BE2C (cell line): ENCODE data around the gene AGBL4.

Experiments used
- DNase-seq: peaks from one replicate; pipeline ENCODE4 v3.0.0-alpha.2; 2020
- H3K27me3 ChIP-seq: fragments of 250-450 bp; sonication (Bioruptor Pico); 2 replicates; pipeline ENCODE4 v1.5.1; 2020; ENCODE audit warnings: mild to moderate bottlenecking
- H3K36me3 ChIP-seq: fragments of 250-450 bp; sonication (Bioruptor Pico); 2 replicates; pipeline ENCODE4 v1.5.1; 2020; ENCODE audit warnings: mild to moderate bottlenecking
- H3K4me1 ChIP-seq: fragments of 250-450 bp; sonication (Bioruptor Pico); 2 replicates; pipeline ENCODE4 v1.5.1; 2020
- H3K4me3 ChIP-seq: 2 replicates; pipeline ENCODE4 v1.5.1; 2011; ENCODE audit warnings: low read depth, low read length
- H3K9me3 ChIP-seq: fragments of 250-450 bp; sonication (Bioruptor Pico); 2 replicates; pipeline ENCODE4 v1.5.1; 2020
- TF ChIP-seq, protein P1 (sequence below): IDR thresholded peaks from 2 replicates; pipeline ENCODE4 v1.5.1; 2012; ENCODE audit warnings: mild to moderate bottlenecking, low read depth, low read length

Gene AGBL4

DNA sequence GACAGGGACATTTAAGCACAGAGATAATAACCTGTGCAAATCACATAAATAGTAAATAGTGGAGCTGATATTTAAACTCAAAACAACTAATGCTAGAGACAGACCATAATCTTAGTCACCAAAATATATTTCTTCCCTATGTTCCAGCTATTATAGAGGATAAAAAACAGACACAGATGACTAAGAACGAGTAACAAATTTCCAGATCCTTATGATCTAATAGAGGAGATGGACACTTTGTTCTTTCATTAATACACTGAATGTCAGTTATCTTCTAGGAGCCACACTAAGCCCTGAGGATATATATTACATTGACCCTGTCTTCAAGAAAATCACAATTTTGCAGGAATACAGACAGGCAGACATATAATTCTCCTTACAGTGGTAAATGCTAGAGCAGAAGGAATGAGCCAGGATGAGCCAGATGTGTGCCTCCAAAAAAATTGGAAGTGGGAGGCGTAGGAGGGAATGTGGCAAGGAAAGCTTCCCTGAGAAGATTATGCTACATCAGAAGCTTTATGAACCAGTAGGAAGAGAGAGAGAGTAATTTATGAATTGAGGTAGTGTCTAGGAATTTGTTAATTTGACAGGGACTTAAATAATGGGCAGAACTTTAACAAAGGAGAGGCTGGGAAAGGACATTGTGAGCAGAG, 851.7 kb downstream of the AGBL4 start:
- Histone ChIP-seq H3K4me3 (no peak overlapping the region), H3K27me3 (no peaks in the 10 kb centered on the region), H3K4me1 (no peaks in the 10 kb centered on the region), H3K36me3 (no peaks in the 10 kb centered on the region), H3K9me3 (no peaks in the 10 kb centered on the region)
- no peak for DNase-seq
- TF ChIP-seq, protein P1, sequence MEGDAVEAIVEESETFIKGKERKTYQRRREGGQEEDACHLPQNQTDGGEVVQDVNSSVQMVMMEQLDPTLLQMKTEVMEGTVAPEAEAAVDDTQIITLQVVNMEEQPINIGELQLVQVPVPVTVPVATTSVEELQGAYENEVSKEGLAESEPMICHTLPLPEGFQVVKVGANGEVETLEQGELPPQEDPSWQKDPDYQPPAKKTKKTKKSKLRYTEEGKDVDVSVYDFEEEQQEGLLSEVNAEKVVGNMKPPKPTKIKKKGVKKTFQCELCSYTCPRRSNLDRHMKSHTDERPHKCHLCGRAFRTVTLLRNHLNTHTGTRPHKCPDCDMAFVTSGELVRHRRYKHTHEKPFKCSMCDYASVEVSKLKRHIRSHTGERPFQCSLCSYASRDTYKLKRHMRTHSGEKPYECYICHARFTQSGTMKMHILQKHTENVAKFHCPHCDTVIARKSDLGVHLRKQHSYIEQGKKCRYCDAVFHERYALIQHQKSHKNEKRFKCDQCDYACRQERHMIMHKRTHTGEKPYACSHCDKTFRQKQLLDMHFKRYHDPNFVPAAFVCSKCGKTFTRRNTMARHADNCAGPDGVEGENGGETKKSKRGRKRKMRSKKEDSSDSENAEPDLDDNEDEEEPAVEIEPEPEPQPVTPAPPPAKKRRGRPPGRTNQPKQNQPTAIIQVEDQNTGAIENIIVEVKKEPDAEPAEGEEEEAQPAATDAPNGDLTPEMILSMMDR = no peak

DNA sequence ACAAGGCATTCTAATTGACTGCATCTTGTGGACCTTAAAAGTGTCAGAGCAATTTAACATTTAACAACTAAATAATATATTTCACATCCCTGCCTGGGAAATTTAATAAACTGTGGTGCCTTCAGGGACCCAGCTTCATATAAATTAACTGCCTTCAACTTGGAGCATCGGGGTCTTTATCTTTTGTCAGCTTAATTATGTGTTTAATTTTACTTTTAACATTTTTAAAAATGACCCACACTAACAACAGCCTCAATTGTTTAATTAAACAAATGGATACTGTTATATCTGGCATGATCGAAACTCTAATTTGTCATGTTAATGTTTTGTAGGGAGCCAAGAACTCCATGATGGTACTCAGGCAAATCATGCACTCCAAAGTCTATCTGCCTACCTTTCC, 857.7 kb downstream of the AGBL4 start:
- H3K9me3 ChIP-seq = no peaks in the 10 kb centered on the region
- TF ChIP-seq, protein P1 = no peak
- H3K4me1 ChIP-seq = no peaks in the 10 kb centered on the region
- H3K27me3 ChIP-seq = no peaks in the 10 kb centered on the region
- no peak for DNase-seq
- no peak overlapping the region for H3K4me3 ChIP-seq
- H3K36me3 ChIP-seq = no peaks in the 10 kb centered on the region

DNA sequence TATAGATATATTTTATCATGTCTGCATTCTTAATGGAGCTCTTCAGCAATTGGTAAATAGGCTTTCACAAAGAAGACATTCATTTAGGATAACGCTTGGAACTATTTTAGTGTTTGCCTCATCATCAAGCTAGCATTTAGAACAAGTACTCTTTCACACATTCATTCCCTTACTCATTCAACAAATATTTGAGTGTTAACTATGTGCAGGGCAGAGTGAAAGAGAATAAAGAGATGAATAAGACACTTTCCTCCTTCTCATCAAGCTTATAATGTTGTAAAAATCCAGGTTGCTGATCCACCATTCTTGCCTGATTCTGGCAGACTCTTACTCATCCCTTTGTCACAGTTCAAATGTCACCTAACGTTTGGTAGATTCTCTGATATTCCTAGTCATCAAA, 860.7 kb downstream of the AGBL4 start:
- no peaks in the 10 kb centered on the region for H3K4me1 ChIP-seq
- no peaks in the 10 kb centered on the region for H3K27me3 ChIP-seq
- TF ChIP-seq, protein P1 = no peak
- no peak for DNase-seq
- no peaks in the 10 kb centered on the region for H3K9me3 ChIP-seq
- no peak overlapping the region for H3K4me3 ChIP-seq
- no peaks in the 10 kb centered on the region for H3K36me3 ChIP-seq

DNA sequence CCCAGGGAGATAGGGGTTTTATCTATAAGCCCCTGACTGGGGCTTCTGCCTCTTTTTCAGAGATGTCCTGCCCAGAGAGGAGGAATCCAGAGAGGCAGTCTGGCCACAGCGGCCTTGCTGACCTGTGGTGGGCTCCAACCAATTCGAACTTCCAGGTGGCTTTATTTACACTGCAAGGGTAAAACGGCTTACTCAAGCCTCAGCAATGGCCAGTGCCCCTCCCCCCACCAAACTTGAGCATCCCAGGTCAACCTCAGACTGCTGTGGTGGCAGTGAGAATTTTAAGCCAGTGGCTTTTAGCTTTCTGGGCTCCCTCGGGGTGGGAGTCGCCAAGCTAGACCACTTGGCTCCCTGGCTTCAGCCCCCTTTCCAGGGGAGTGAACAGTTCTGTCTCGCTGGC, 863.1 kb downstream of the AGBL4 start:
- H3K4me1 ChIP-seq = no peaks in the 10 kb centered on the region
- TF ChIP-seq, protein P1 = no peak
- DNase-seq = no peak
- H3K9me3 ChIP-seq = no peaks in the 10 kb centered on the region
- no peaks in the 10 kb centered on the region for H3K27me3 ChIP-seq
- H3K4me3 ChIP-seq = no peak overlapping the region
- H3K36me3 ChIP-seq = no peaks in the 10 kb centered on the region

DNA sequence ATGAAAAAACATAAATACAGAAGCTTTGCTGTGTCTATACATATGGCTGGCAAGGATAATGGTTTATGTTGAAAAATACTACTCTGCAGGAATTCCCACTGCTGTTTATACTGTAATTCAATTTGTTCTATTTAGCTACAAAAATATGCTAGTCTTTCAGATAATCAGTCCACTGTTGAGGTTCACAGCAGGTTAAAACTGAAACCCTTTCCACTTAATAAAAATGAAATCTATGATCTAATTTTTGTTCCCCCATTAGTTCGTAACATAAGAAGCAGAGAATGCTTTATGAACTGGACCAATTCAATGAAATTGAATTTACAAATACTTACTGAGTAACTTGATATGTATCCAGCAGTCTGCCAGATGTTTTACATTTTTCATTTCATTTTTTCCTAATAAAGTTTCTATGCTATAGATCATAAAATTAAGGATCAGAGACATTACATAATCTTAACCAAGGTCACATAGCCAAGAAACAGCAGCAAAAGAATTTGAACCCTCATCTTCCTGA, 887.0 kb downstream of the AGBL4 start:
- H3K36me3 ChIP-seq = no peaks in the 10 kb centered on the region
- H3K27me3 ChIP-seq = no peaks in the 10 kb centered on the region
- TF ChIP-seq, protein P1 = no peak
- no peaks in the 10 kb centered on the region for H3K4me1 ChIP-seq
- no peaks in the 10 kb centered on the region for H3K9me3 ChIP-seq
- H3K4me3 ChIP-seq = no peak overlapping the region
- no peak for DNase-seq

DNA sequence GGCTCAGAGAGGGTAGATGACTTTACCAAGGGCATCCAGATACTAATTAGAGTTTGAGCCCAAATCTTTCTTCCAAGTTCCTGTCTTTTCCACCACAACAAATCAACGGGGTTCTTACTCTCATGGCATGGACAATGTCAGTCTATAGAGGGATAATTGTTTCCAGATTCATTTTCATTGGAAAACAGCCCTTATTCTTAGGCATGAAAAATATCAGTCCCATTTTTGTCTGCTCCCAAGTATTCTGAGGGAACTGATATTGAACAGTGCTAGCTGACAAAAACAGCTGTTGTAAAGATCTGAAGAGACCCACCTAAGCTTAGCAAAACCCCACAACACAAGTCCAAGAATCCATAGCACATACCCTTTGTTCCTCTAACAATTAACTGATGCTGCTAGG, 898.0 kb downstream of the AGBL4 start:
- Histone ChIP-seq H3K27me3 (no peaks in the 10 kb centered on the region), H3K4me3 (no peak overlapping the region), H3K9me3 (no peaks in the 10 kb centered on the region), H3K4me1 (no peaks in the 10 kb centered on the region), H3K36me3 (no peaks in the 10 kb centered on the region)
- TF ChIP-seq, protein P1 = no peak
- no peak for DNase-seq
